T-cell (primary cell): ENCODE data around the gene MED12L. TPM values are rescaled to one million over a fixed set of nuclear protein-coding genes. Genes with fewer than 3 reads are reported as not detected.

Experiments
- ATAC-seq, 4 experiments: fragments of 200-7000 bp in 3 of 4; fragments of 150-1000 bp in 1 of 4; cut with Tn5 transposase; replicated peaks in 1 of 4; 1 replicate in 3 of 4; 2 replicates in 1 of 4; pipeline ENCODE4 v1.10.0; 2021; ENCODE audit warnings: moderate library complexity in 3 of 4, mild to moderate bottlenecking in 2 of 4, moderate number of reproducible peaks in 1 of 4
- CTCF ChIA-PET, 2 donors: fragments of 300-600 bp; sonication (Branson Sonifier 250); formaldehyde crosslinking; loops; one replicate each; lab custom pipeline; 2022; ENCODE audit warnings: antibody characterized with exemption in 2 of 2; lab: Charles Lee
- POLR2A ChIA-PET, 2 donors: fragments of 300-600 bp; sonication (Branson Sonifier 250); formaldehyde crosslinking; loops; one replicate each; lab custom pipeline; 2022; ENCODE audit warnings: antibody characterized with exemption in 2 of 2; lab: Charles Lee
- DNase-seq, 35 experiments: peaks; one replicate each; pipeline versions ENCODE4 v3.0.0 to v3.0.0-alpha.2; 2013 to 2023
- H3K27ac ChIP-seq: one replicate; pipeline ENCODE4 v1.5.1; 2013; ENCODE audit warnings: low read length
- H3K27me3 ChIP-seq, 2 experiments: replicated peaks in 1 of 2; 1 replicate in 1 of 2; 2 replicates in 1 of 2; pipeline versions ENCODE4 v1.6.1 to v1.7.0; 2013; ENCODE audit warnings: low read length in 1 of 2, mixed read lengths in 1 of 2; ENCODE audit not compliant: control insufficient read depth in 2 of 2, insufficient read depth in 2 of 2; ENCODE audit errors: extremely low read depth in 1 of 2
- H3K36me3 ChIP-seq, 2 donors: 1 replicate in 1 of 2; 2 replicates in 1 of 2; pipeline versions ENCODE4 v1.6.1 to v1.7.0; 2013; ENCODE audit warnings: low read length in 1 of 2; ENCODE audit not compliant: control insufficient read depth in 2 of 2, insufficient read depth in 1 of 2; ENCODE audit errors: extremely low read depth in 1 of 2
- H3K4me1 ChIP-seq, 2 experiments: 1 replicate in 1 of 2; 2 replicates in 1 of 2; pipeline versions ENCODE4 v1.6.1 to v1.7.0; 2013; ENCODE audit warnings: low read length in 2 of 2, mixed read lengths in 1 of 2; ENCODE audit not compliant: insufficient read depth in 2 of 2, control insufficient read depth in 1 of 2; ENCODE audit errors: extremely low read depth in 1 of 2
- H3K4me3 ChIP-seq, 2 donors: 1 replicate in 1 of 2; 2 replicates in 1 of 2; pipeline versions ENCODE4 v1.5.1 to v1.7.0; 2013; ENCODE audit warnings: mild to moderate bottlenecking in 2 of 2, low read length in 1 of 2, moderate library complexity in 1 of 2; ENCODE audit not compliant: control insufficient read depth in 1 of 2; ENCODE audit errors: extremely low read depth in 1 of 2
- H3K9me3 ChIP-seq: 2 replicates; pipeline ENCODE4 v1.7.0; 2013
- H3K27ac Mint-ChIP-seq, 2 donors: one replicate each; pipeline ENCODE4 v1.8.0; 2020 to 2021; ENCODE audit warnings: mild to moderate bottlenecking in 2 of 2, mixed read lengths in 2 of 2
- H3K27me3 Mint-ChIP-seq, 2 donors: one replicate each; pipeline ENCODE4 v1.8.0; 2021 to 2022; ENCODE audit warnings: mixed read lengths in 2 of 2
- H3K36me3 Mint-ChIP-seq: one replicate; pipeline ENCODE4 v1.8.0; 2021; ENCODE audit warnings: mixed read lengths
- H3K4me1 Mint-ChIP-seq, 3 donors: one replicate each; pipeline ENCODE4 v1.8.0; 2020 to 2022; ENCODE audit warnings: mixed read lengths in 3 of 3, mild to moderate bottlenecking in 1 of 3
- H3K4me3 Mint-ChIP-seq, 3 donors: one replicate each; pipeline ENCODE4 v1.8.0; 2020 to 2022; ENCODE audit warnings: mild to moderate bottlenecking in 3 of 3, mixed read lengths in 3 of 3, moderate library complexity in 3 of 3
- H3K9me3 Mint-ChIP-seq, 3 donors: one replicate each; pipeline ENCODE4 v1.8.0; 2020 to 2022; ENCODE audit warnings: mixed read lengths in 3 of 3
- WGBS: methylation state at CpG from one replicate; pipeline ENCODE4 v1.1.5; 2013; ENCODE audit warnings: missing lambda C conversion rate; ENCODE audit not compliant: insufficient coverage; 5-methylcytosine and 5-hydroxymethylcytosine counted together
- total RNA-seq, 35 experiments: library from RNA in 6 of 35; stranded (reverse) in 6 of 35; fragments of 120-200 nt in 1 of 35; gene quantifications; one replicate each; pipeline versions ENCODE4 v1.2.1 to v1.2.4 and lab custom pipeline; 2013 to 2026

The MED12L gene
- total RNA-seq, 5 donors from 2014 or later (not counting 1 experiment from before 2014, with no cell fraction given), result 0.55 to 2.1 (median 0.66) TPM

DNA sequence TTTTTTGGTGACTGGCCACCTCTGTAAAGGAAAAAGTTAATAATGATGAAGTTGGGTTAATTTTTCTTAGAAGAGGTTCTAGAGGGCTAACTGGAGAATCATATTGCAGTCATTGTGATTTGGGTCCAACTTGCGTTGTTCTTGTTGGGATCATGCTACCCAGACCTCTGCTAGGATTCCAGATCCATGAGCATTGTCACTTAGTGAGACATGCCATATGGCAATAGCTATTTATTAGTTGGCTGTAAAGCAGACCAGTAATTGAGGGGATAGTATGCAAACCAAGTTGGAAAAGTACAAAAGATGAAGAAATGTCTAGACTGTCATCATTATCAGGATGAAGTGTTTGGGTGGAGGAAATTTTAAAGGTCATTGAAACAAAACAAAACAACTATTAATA, 329.8 kb downstream of the MED12L start:
- Histone ChIP-seq H3K36me3 (no peaks in the 10 kb centered on the region), H3K27me3 (peaks cover 0 to 3% of the 10 kb centered on the region in 2 experiments), H3K9me3 (no peaks in the 10 kb centered on the region), H3K4me1 (no peaks in the 10 kb centered on the region), H3K4me3 (no peak overlapping the region), H3K27ac (no peak overlapping the region)
- 83% methylated on average over 1 of the region's 1 CpG for WGBS
- Mint-ChIP-seq H3K27me3 (no peaks in the 10 kb centered on the region), H3K36me3 (no peaks in the 10 kb centered on the region), H3K4me1 (no peaks in the 10 kb centered on the region), H3K27ac (no peak overlapping the region), H3K9me3 (peaks cover 0 to 7% (median 0%) of the 10 kb centered on the region in 3 donors), H3K4me3 (no peak overlapping the region)
- POLR2A ChIA-PET, result no interaction called here
- no peak for ATAC-seq
- DNase-seq, result no peak
- CTCF ChIA-PET, result no interaction called here

DNA sequence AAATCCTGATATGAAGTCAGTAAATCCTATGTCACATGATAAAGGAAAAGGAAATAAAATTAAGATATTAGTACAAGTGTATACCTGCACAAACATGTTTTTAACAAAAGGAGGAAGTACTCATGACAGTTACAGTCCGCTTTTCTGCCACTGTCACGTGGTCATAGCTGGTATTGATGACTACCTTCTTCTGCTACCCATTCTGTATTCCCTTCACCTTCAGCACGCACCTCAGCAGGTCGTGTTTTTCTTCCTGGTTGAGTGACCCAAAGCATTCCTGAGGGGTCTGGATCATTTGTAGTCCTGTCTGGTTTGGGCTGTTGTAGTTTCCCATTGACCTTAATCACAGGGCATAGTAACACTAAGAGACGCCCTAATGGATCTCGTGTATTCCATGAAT, 334.3 kb downstream of the MED12L start:
- H3K9me3 Mint-ChIP-seq, result no peaks in the 10 kb centered on the region
- no peak overlapping the region for H3K27ac Mint-ChIP-seq
- POLR2A ChIA-PET, result no interaction called here
- H3K4me3 ChIP-seq, result no peak overlapping the region
- ATAC-seq, result no peak
- CTCF ChIA-PET, result no interaction called here
- H3K4me3 Mint-ChIP-seq, result no peak overlapping the region
- no peaks in the 10 kb centered on the region for H3K9me3 ChIP-seq
- H3K4me1 Mint-ChIP-seq, result no peaks in the 10 kb centered on the region
- no peaks in the 10 kb centered on the region for H3K36me3 ChIP-seq
- H3K27me3 ChIP-seq, result peaks cover 0 to 3% of the 10 kb centered on the region in 2 experiments
- no peak overlapping the region for H3K27ac ChIP-seq
- DNase-seq, result no peak
- no CpG with 5 or more reads among the region's 6 CpGs for WGBS
- no peaks in the 10 kb centered on the region for H3K4me1 ChIP-seq
- no peaks in the 10 kb centered on the region for H3K27me3 Mint-ChIP-seq
- H3K36me3 Mint-ChIP-seq, result no peaks in the 10 kb centered on the region

DNA sequence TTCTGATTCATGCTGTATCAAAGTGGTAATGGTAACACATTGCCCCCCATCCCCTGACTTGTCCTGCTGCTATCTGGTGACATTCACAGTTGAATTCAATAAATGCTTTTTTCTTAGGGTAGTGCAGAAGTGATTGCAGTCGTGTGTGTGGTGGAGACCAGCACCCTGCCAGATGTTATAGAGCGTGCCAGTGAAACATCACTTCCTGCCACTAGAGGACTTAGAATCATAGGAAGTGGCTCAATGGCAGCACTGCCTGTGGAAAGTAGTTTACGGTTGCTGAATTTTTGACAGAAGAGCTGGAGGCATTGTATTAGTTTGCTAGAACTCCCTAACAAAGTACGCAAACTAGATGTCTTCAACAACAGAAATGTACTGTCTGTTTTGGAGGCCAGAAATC, 336.5 kb downstream of the MED12L start:
- 90% methylated on average over 3 of the region's 4 CpGs for WGBS
- H3K27me3 Mint-ChIP-seq, result no peaks in the 10 kb centered on the region

DNA sequence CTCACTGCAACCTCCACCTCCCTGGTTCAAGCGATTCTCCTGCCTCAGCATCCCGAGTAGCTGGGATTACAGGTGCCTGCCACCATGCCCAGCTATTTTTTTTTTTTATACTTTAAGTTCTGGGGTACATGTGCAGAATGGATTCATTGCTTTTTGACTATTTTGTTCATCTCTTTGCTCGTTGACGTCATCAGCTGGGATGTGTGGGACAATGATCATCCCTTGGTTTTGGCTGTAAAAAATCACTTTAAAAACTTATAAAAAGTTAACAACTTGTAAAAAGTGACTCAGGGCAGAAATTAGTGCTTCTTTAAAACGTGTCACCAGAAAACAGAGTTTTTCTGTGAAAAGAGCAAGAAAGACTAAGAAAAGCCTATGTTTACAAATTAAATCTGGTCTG, 337.6 kb downstream of the MED12L start:
- Mint-ChIP-seq H3K27me3 (no peaks in the 10 kb centered on the region), H3K36me3 (no peaks in the 10 kb centered on the region), H3K4me1 (no peaks in the 10 kb centered on the region), H3K4me3 (no peak overlapping the region), H3K27ac (no peak overlapping the region), H3K9me3 (no peaks in the 10 kb centered on the region)
- ATAC-seq, result no peak
- Histone ChIP-seq H3K4me1 (no peaks in the 10 kb centered on the region), H3K4me3 (no peak overlapping the region), H3K36me3 (no peaks in the 10 kb centered on the region), H3K27me3 (peaks cover 0 to 3% of the 10 kb centered on the region in 2 experiments), H3K9me3 (no peaks in the 10 kb centered on the region), H3K27ac (no peak overlapping the region)
- POLR2A ChIA-PET, result no interaction called here
- CTCF ChIA-PET, result interaction anchor here in 1 of 2 donors (0.7 kb wide), 1 partner anchor 9 kb away, joined by 6 read pairs; no protein-coding TSS in a partner anchor
- WGBS, result no CpG with 5 or more reads among the region's 5 CpGs
- no peak for DNase-seq

More for the DNA sequence above, 336.5 kb downstream of the MED12L start:
- Histone ChIP-seq H3K27me3 (peaks cover 0 to 3% of the 10 kb centered on the region in 2 experiments), H3K36me3 (no peaks in the 10 kb centered on the region), H3K4me1 (no peaks in the 10 kb centered on the region), H3K4me3 (no peak overlapping the region), H3K9me3 (no peaks in the 10 kb centered on the region), H3K27ac (no peak overlapping the region)
- DNase-seq (no peak), ATAC-seq (no peak)
- ChIA-PET CTCF (no interaction called here), POLR2A (no interaction called here)
- no peaks in the 10 kb centered on the region for H3K36me3 Mint-ChIP-seq
- no peak overlapping the region for H3K27ac Mint-ChIP-seq
- H3K9me3 Mint-ChIP-seq, result no peaks in the 10 kb centered on the region
- H3K4me3 Mint-ChIP-seq, result no peak overlapping the region
- H3K4me1 Mint-ChIP-seq, result no peaks in the 10 kb centered on the region

DNA sequence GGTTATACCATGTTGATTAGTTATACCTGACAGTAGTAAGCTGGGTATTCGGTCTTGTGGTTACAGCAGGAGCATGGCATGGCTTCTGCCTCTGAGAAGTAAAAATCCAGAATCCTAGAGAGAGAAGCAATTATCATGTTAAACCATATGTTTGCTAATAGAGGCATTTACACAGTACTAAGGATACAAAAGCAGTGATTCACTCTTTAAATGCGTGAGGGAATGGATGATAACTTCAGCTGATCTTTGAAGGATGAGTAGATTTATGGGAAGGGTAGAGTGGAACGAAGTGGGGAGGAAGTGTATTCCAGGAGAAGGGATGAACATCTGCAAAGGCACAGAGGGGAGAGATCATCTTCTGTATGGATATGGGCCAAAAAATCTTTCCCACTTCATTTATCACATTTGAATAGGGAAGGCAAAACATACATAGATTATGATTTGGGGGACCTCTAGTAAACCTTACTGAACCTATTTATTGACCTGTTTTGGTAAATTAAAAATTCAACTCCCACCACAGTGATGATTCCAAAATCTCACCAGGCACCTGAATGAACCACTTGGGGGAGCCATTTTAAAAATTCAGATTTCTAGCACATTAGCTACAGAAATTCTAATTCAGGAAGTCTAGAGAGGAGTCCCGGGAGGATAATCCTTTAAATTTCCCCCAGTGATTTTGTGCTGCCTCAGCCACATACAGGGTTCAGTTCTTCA, 340.3 kb downstream of the MED12L start:
- Histone ChIP-seq H3K27me3 (peaks cover 0 to 3% of the 10 kb centered on the region in 2 experiments), H3K4me1 (no peaks in the 10 kb centered on the region), H3K36me3 (no peaks in the 10 kb centered on the region), H3K9me3 (no peaks in the 10 kb centered on the region), H3K27ac (no peak overlapping the region), H3K4me3 (no peak overlapping the region)
- DNase-seq, result no peak
- Mint-ChIP-seq H3K9me3 (peaks cover 0 to under 1% (median 0%) of the 10 kb centered on the region in 3 donors), H3K27me3 (peaks cover 2% of the 10 kb centered on the region in 2 donors), H3K27ac (no peak overlapping the region), H3K36me3 (no peaks in the 10 kb centered on the region), H3K4me3 (no peak overlapping the region), H3K4me1 (no peaks in the 10 kb centered on the region)
- no peak for ATAC-seq
- POLR2A ChIA-PET, result interaction anchor here in 1 of 2 donors (0.7 kb wide), 1 partner anchor 281 kb away, joined by 3 read pairs; no protein-coding TSS in a partner anchor
- no CpG with 5 or more reads among the region's 4 CpGs for WGBS
- CTCF ChIA-PET, result interaction anchor here in 1 of 2 donors (0.7 kb wide), 1 partner anchor 710 kb away, joined by 3 read pairs; no protein-coding TSS in a partner anchor

DNA sequence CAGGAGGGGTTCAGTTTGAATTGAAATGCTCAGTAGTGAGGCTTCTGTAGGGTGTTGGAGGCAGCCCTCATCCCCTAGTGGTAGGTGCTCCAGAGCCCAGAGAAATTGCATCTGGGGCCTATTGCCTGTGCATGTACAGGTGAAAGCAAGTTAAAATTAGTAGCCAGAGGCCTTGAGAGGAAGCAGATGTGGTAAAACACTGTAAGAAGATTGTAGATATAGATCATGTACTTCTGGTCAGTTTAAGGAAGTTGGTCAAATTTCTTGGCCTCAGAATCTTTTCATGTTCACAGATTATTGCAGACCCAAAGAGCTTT, 340.8 kb downstream of the MED12L start:
- peaks cover 0 to 3% of the 10 kb centered on the region in 2 experiments for H3K27me3 ChIP-seq
- Mint-ChIP-seq H3K27ac (no peak overlapping the region), H3K27me3 (peaks cover 3 to 4% of the 10 kb centered on the region in 2 donors), H3K4me1 (no peaks in the 10 kb centered on the region), H3K36me3 (no peaks in the 10 kb centered on the region), H3K9me3 (peaks cover 0 to 3% (median 0%) of the 10 kb centered on the region in 3 donors), H3K4me3 (no peak overlapping the region)
- ChIA-PET POLR2A (no interaction called here), CTCF (interaction anchor here in 1 of 2 donors (0.7 kb wide), 1 partner anchor 710 kb away, joined by 3 read pairs; no protein-coding TSS in a partner anchor)
- ATAC-seq (no peak), DNase-seq (no peak)
- H3K9me3 ChIP-seq, result no peaks in the 10 kb centered on the region
- no peaks in the 10 kb centered on the region for H3K36me3 ChIP-seq
- H3K4me1 ChIP-seq, result no peaks in the 10 kb centered on the region
- no peak overlapping the region for H3K27ac ChIP-seq
- no peak overlapping the region for H3K4me3 ChIP-seq
